Erythroblast (primary cell): ENCODE data around the gene EPHA1.

ENCODE experiments used
- DNase-seq, 2 experiments: peaks; one replicate each; lab custom pipeline; 2025; lab: John Stamatoyannopoulos, UW
- GATA1 ChIP-seq: IDR thresholded peaks from 2 replicates; pipeline ENCODE4 v1.6.1; 2011; ENCODE audit warnings: low read depth, mild to moderate bottlenecking, control low read depth, low read length, moderate library complexity
- POLR2A ChIP-seq: IDR thresholded peaks from 2 replicates; pipeline ENCODE4 v1.6.1; 2011; ENCODE audit warnings: mild to moderate bottlenecking, low read length

The EPHA1 gene

GRCh38 chr7:143384661-143385631, 23.7 kb downstream of the EPHA1 start:
- no peak for TF ChIP-seq GATA1
- TF ChIP-seq POLR2A, result no peak
- DNase-seq, result no peak

- TF ChIP-seq POLR2A (no peak), GATA1 (no peak)
- DNase-seq, result no peak
These were observed 24.5 kb downstream of the EPHA1 start for GRCh38 chr7:143384148-143384547.

GRCh38 chr7:143383642-143383957, 25.1 kb downstream of the EPHA1 start:
- no peak for TF ChIP-seq GATA1
- TF ChIP-seq POLR2A, result no peak
- no peak for DNase-seq

- no peak for DNase-seq
- TF ChIP-seq POLR2A (no peak), GATA1 (no peak)
These were observed 25.6 kb downstream of the EPHA1 start for GRCh38 chr7:143382791-143383641.

- DNase-seq, result no peak
- TF ChIP-seq GATA1 (no peak), POLR2A (no peak)
These were observed 26.4 kb downstream of the EPHA1 start for GRCh38 chr7:143382126-143382790.

- no peak for DNase-seq
- TF ChIP-seq GATA1 (no peak), POLR2A (no peak)
These were observed 27.1 kb downstream of the EPHA1 start for GRCh38 chr7:143381427-143382125.

- peak; percentile 74 to 81 for DNase-seq
- TF ChIP-seq GATA1 (no peak), POLR2A (peak; percentile 21)
These were observed 27.8 kb downstream of the EPHA1 start, which contains the start of gene ZYX for GRCh38 chr7:143380646-143381426. Gene ZYX, plus strand, starts transcription at chr7:143381345. Its CDS starts 227 bp downstream, at chr7:143381572.

- DNase-seq, result peak; percentile 69 to 81
- no peak for TF ChIP-seq GATA1
- TF ChIP-seq POLR2A, result no peak
These were observed 28.4 kb downstream of the EPHA1 start for GRCh38 chr7:143380260-143380645.

GRCh38 chr7:143379611-143380259, 28.9 kb downstream of the EPHA1 start:
- TF ChIP-seq GATA1 (no peak), POLR2A (no peak)
- DNase-seq, result no peak

GRCh38 chr7:143376396-143376795, 32.3 kb downstream of the EPHA1 start:
- DNase-seq, result no peak
- TF ChIP-seq GATA1, result no peak
- TF ChIP-seq POLR2A, result no peak

GRCh38 chr7:143375298-143376034, 33.2 kb downstream of the EPHA1 start:
- no peak for TF ChIP-seq POLR2A
- no peak for DNase-seq

- no peak for TF ChIP-seq GATA1
- TF ChIP-seq POLR2A, result no peak
- DNase-seq, result no peak
These were observed 34.1 kb downstream of the EPHA1 start for GRCh38 chr7:143374561-143374960.
